VCaP (cell line): Measurements from ENCODE around the gene STYK1.
A peak's percentile ranks its signal among the peaks of the same experiment; 100 is the strongest.
"Not testable (repeated sequence)": the region's sequence is repeated elsewhere in the genome, so short reads cannot be mapped to it uniquely, and the experiment has no call there.

Experiments
- H3K27ac ChIP-seq: fragments of 450-650 bp; 2 replicates; pipeline ENCODE4 v1.5.1; 2017
- TF ChIP-seq, protein P1 (sequence below): fragments of 450-650 bp; conservative IDR thresholded peaks from 2 replicates; pipeline ENCODE4 v1.5.1; 2017; ENCODE audit warnings: mild to moderate bottlenecking, moderate library complexity

The STYK1 gene

DNA sequence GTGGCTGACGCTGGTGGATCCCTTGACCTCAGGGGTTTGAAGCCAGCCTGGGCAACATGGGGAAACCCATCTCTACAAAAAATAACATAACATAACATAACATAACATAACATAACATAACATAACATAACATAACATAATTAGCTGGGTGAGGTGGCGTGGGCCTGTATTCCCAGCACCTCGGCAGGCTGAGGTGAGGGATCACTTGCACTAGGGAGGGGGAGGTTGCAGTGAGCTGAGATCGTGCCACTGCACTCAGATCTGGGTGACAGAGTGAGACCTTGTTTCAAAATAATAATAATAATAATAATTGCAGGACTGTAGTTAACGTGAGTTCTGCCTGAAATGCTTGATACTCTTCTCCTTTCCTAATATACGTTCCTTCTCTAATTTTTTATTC lies 61.7 kb downstream of the STYK1 start:
- no peak overlapping the region for H3K27ac ChIP-seq

DNA sequence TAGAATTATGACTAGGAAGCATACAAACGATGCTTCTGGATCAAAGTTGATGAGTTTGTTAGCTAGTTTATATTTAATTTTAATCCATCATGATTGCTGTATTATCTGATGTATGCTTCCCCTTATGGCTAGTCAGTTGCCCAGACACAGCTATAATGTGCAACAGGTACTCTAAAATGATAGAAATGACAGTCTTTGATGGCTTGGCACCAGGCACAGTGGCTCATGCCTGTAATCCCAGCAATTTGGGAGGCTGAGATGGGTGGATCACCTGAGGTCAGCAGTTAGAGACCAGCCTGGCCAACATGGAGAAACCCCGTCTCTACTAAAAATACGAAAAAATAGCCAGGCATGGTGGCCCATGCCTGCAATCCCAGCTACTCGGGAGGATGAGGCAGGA lies 62.6 kb downstream of the STYK1 start:
- not testable (repeated sequence) for H3K27ac ChIP-seq

More for the DNA sequence above, 61.7 kb downstream of the STYK1 start:
- TF ChIP-seq, protein P1, sequence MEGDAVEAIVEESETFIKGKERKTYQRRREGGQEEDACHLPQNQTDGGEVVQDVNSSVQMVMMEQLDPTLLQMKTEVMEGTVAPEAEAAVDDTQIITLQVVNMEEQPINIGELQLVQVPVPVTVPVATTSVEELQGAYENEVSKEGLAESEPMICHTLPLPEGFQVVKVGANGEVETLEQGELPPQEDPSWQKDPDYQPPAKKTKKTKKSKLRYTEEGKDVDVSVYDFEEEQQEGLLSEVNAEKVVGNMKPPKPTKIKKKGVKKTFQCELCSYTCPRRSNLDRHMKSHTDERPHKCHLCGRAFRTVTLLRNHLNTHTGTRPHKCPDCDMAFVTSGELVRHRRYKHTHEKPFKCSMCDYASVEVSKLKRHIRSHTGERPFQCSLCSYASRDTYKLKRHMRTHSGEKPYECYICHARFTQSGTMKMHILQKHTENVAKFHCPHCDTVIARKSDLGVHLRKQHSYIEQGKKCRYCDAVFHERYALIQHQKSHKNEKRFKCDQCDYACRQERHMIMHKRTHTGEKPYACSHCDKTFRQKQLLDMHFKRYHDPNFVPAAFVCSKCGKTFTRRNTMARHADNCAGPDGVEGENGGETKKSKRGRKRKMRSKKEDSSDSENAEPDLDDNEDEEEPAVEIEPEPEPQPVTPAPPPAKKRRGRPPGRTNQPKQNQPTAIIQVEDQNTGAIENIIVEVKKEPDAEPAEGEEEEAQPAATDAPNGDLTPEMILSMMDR: no peak

DNA sequence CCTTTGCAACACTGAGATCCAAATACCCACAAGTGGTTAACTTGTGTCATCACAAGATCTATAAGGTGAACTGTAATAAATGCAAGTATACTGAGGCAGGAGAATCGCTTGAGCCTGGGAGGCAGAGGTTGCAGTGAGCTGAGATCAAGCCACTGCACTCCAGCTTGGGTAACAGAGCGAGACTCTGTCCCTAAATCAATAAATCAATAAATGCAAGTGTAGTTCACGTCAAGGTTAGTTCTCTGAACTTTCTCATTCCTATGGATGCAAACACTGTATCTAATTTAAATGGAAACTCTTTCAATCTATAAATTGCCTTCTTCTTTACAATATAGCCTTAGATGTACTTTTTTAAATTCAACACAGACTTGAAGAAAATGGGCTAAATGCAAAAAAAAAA lies 63.7 kb downstream of the STYK1 start:
- TF ChIP-seq, protein P1: no peak
- H3K27ac ChIP-seq: no peak overlapping the region

DNA sequence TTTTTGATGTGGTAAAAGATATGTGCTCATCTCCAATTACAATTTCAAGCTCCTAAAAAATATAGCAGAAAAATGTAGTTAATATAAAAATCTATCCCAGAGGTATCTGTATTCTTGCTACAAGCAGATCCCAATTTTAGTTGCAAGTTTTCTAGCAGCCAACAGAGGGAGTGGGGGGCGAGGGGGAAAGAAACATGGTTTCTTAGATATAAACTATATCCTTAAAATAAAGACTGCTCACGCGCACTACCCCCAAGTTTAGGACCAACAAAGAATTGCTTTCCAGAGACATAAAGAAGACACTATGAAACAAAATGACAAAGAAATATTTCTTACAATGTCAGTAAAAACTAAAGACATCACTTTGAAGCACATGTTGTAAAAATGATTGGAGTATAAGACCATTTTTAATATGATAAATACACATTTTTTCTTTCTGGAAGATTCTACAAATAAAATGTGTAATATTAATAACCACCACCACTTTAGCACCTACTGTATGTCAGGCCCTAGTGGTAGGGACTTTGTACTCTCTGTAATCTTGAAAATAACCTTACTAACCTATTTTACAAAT lies 65.9 kb downstream of the STYK1 start:
- TF ChIP-seq, protein P1: peak; percentile 74
- H3K27ac ChIP-seq: no peak overlapping the region

DNA sequence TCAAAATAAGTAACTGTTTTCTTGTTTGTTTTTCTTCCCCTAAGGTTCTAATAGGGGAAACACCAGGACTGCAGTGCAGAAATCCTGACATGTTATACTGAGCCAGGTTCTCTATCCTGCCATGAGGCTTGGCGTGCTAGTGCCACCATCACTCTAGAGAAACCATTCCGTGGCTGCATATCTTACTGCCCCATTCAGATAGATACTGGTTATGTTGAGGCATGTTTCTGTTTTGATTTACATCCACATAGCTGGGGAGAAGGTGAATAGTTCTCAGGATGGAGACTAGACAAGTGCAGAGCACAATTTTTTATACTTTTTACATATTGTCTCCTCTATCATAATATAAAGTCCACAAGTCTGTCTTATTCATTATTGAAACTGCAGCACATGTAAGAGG lies 72.0 kb downstream of the STYK1 start:
- TF ChIP-seq, protein P1: no peak
- H3K27ac ChIP-seq: no peak overlapping the region

DNA sequence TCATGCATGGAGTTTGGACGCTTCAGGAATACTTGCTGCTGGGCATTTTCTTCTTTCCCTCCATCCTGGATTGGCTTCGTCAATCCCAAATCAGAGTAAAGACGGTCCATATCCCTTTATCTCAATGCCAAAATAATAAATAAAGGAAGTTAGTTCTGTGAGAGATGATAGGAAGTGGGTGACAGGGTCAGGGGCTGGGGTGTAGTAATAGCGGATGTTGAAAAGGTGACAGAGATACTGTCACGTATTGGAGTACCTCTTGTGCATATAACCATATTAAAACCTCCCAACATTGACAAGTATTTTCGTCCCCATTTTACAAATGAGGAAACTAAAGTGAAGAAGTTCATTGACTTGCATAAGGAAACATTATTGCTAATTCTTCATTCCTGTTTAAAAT lies 72.9 kb downstream of the STYK1 start:
- TF ChIP-seq, protein P1: no peak
- H3K27ac ChIP-seq: no peak overlapping the region

DNA sequence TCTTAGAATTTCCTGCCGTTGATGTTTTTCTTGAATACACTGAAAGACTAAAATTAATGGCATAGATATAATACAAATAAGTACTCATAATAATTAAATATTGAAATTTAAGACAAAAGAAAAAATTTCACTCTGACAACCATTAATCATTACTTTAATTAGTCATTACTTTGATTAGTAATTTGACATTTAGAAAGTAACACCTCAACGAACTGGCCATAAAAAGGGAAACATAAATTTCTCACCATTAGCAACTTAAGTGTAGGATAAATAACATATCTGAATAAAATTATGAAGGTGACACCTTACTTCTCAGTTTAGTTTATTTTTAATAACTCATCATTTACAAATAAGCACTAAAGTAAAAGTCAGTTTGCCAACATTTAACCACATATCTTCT lies 78.0 kb downstream of the STYK1 start:
- no peak overlapping the region for H3K27ac ChIP-seq
- TF ChIP-seq, protein P1: no peak

DNA sequence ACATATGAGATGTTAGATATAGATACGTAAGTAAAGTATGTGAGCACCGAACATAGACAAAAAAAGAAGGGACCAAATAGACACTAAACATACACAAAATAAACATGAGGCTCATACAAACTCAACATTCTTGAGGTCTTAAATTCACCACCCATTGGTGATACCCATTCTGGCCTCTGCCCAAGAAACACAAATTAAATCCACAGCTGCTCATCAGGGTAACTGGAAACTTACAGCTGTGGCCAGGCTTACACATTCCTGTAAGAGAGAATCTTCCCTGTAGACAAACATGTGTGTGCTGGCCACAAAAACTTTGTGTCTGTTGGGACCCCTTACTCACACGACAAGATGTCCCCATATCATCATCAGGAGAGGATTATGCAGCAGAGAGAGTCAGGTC lies 82.9 kb downstream of the STYK1 start:
- TF ChIP-seq, protein P1: no peak
- H3K27ac ChIP-seq: no peak overlapping the region
